ENCODE measurements around the gene SPSB3. TPM values are rescaled to one million over a fixed set of nuclear protein-coding genes. Genes with fewer than 3 reads are reported as not detected.
A peak's percentile ranks its signal among the peaks of the same experiment; 100 is the strongest.

SPSB3 gene
- total and polyA plus RNA-seq, 9 of the 15 experiments (the other 6 are each of a cell fraction or from before 2014, with no cell fraction given): 0.39 to 37.4 (median 7.1) TPM

DNA sequence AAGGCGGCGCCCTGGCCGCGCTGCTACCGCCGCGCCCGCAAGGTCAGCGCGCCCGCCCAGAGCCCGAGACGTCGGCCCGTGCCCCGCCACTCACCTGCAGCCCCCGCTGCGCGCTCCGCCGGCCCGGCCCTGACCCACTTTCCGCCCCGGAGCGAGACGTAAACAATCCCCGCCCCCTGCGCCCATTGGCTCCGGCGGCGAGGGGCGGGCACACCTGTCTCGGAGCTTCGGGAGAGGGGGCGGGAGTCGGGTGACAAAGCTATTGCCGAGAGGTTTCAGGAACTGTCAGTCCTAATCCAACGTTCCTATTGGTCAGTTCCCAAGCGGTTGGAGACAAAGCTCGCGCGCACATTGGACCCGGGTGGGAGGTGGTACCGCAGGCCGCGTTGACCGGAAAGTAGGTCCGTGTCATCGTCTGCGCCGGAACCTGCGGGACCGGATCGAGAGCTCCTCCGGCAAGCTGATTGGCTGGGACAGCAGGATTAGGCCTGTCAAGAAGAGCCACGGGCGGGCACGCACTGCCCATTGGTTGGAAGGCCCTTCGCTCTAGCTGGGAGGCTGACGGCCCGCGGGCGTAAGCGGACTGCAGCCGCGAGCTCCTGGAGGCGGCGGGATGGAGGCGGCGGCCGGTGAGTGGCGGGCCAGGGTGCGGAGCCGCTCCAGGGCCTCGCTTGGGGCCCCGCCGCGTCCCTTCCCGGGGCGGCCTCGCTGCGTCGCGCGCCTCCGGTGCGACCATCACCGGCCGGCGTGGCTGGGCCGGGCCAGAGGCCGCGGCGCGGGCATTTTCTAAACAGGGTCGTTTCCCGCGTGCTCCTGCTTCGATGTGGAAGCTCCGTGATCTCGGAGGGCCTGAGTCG is at the start of gene SPSB3, which contains the start of gene NUBP2 (continued):
- TF ChIP-seq, protein P1, sequence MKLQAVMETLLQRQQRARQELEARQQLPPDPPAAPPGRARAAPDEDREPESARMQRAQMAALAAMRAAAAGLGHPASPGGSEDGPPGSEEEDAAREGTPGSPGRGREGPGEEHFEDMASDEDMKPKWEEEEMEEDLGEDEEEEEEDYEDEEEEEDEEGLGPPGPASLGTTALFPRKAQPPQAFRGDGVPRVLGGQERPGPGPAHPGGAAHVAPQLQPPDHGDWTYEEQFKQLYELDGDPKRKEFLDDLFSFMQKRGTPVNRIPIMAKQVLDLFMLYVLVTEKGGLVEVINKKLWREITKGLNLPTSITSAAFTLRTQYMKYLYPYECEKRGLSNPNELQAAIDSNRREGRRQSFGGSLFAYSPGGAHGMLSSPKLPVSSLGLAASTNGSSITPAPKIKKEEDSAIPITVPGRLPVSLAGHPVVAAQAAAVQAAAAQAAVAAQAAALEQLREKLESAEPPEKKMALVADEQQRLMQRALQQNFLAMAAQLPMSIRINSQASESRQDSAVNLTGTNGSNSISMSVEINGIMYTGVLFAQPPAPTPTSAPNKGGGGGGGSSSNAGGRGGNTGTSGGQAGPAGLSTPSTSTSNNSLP (IDR thresholded peaks at IDR 0.05; ENCODE audit: borderline replicate concordance, low read depth, low read length): peak; percentile 58; the same call in 1 of the 2 replicates
- TF ChIP-seq GTF2F1 (IDR thresholded peaks at IDR 0.05; ENCODE audit: low read depth, low read length): no peak
- no peak for TF ChIP-seq ARHGAP35 (IDR thresholded peaks at IDR 0.05; ENCODE audit: partially characterized antibody)
- no peak for TF ChIP-seq RFX5 (IDR thresholded peaks at IDR 0.05; ENCODE audit: low read depth, low read length)
- TF ChIP-seq, protein P2, sequence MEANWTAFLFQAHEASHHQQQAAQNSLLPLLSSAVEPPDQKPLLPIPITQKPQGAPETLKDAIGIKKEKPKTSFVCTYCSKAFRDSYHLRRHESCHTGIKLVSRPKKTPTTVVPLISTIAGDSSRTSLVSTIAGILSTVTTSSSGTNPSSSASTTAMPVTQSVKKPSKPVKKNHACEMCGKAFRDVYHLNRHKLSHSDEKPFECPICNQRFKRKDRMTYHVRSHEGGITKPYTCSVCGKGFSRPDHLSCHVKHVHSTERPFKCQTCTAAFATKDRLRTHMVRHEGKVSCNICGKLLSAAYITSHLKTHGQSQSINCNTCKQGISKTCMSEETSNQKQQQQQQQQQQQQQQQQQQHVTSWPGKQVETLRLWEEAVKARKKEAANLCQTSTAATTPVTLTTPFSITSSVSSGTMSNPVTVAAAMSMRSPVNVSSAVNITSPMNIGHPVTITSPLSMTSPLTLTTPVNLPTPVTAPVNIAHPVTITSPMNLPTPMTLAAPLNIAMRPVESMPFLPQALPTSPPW (CRISPR knock-in tag; IDR thresholded peaks at IDR 0.05): peak; percentile 52; the same call in 1 of the 2 replicates
- no peak for TF ChIP-seq IFI16 (CRISPR knock-in tag; IDR thresholded peaks at IDR 0.05)
- TF ChIP-seq PURB (CRISPR knock-in tag; IDR thresholded peaks at IDR 0.05; ENCODE audit: low read depth): no peak
- no peak for TF ChIP-seq SETDB1 (IDR thresholded peaks at IDR 0.05; ENCODE audit: low read length)
- TF ChIP-seq FOXA1 (IDR thresholded peaks at IDR 0.05; ENCODE audit: borderline replicate concordance): no peak
- no peak for TF ChIP-seq CBFA2T2 (conservative IDR thresholded peaks at IDR 0.05)
- TF ChIP-seq ZC3H11A (IDR thresholded peaks at IDR 0.05; ENCODE audit: low read depth, low read length): no peak
- TF ChIP-seq ATF7 (IDR thresholded peaks at IDR 0.05): peak; percentile 94
- TF ChIP-seq BRD9 (IDR thresholded peaks at IDR 0.05; ENCODE audit: low read depth, partially characterized antibody): no peak
- TF ChIP-seq SAP30 (IDR thresholded peaks at IDR 0.05; ENCODE audit: borderline replicate concordance, insufficient read depth, low read depth, low read length, poor library complexity, severe bottlenecking): no peak
- TF ChIP-seq, protein P3, sequence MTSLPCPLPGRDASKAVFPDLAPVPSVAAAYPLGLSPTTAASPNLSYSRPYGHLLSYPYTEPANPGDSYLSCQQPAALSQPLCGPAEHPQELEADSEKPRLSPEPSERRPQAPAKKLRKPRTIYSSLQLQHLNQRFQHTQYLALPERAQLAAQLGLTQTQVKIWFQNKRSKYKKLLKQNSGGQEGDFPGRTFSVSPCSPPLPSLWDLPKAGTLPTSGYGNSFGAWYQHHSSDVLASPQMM (CRISPR knock-in tag; IDR thresholded peaks at IDR 0.05): no peak
- no peak for TF ChIP-seq TRIM28 (IDR thresholded peaks at IDR 0.05)
- peak; percentile 69; the same call in 1 of the 2 replicates for TF ChIP-seq PHF8 (IDR thresholded peaks at IDR 0.05; ENCODE audit: borderline replicate concordance, low read length)
- TF ChIP-seq TAF1 (IDR thresholded peaks at IDR 0.05; ENCODE audit: control insufficient read depth, extremely low read depth, insufficient read depth, low read length, severe bottlenecking): peak; percentile 53
- TF ChIP-seq, protein P4, sequence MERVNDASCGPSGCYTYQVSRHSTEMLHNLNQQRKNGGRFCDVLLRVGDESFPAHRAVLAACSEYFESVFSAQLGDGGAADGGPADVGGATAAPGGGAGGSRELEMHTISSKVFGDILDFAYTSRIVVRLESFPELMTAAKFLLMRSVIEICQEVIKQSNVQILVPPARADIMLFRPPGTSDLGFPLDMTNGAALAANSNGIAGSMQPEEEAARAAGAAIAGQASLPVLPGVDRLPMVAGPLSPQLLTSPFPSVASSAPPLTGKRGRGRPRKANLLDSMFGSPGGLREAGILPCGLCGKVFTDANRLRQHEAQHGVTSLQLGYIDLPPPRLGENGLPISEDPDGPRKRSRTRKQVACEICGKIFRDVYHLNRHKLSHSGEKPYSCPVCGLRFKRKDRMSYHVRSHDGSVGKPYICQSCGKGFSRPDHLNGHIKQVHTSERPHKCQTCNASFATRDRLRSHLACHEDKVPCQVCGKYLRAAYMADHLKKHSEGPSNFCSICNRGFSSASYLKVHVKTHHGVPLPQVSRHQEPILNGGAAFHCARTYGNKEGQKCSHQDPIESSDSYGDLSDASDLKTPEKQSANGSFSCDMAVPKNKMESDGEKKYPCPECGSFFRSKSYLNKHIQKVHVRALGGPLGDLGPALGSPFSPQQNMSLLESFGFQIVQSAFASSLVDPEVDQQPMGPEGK (CRISPR knock-in tag; IDR thresholded peaks at IDR 0.05; ENCODE audit: borderline replicate concordance): no peak
- TF ChIP-seq NFRKB (IDR thresholded peaks at IDR 0.05; ENCODE audit: low read depth): no peak
- no peak for TF ChIP-seq DIDO1 (tag; IDR thresholded peaks at IDR 0.05; ENCODE audit: low read depth)
- no peak for TF ChIP-seq ZNF134 (CRISPR knock-in tag; conservative IDR thresholded peaks at IDR 0.05)
- TF ChIP-seq, protein P5, sequence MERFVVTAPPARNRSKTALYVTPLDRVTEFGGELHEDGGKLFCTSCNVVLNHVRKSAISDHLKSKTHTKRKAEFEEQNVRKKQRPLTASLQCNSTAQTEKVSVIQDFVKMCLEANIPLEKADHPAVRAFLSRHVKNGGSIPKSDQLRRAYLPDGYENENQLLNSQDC (CRISPR knock-in tag; IDR thresholded peaks at IDR 0.05): no peak

Data from K562 (cell line).